Thoracic aorta (tissue), 2 donors: ENCODE results near the gene FCRL1. TPM values are rescaled to one million over a fixed set of nuclear protein-coding genes. Genes with fewer than 3 reads are reported as not detected.

ENCODE experiments used
- ATAC-seq: fragments of 150-250 bp; one replicate; pipeline ENCODE4 v1.8.0; 2017; ENCODE audit warnings: low read depth; ENCODE audit not compliant: insufficient number of reproducible peaks, low FRiP score
- DNase-seq: peaks from one replicate; pipeline ENCODE4 v3.0.0-alpha.2; 2020; ENCODE audit warnings: low spot score
- H3K27ac ChIP-seq, 2 donors: fragments of 200-600 bp; sonication (generic); 1 replicate in 1 of 2; 2 replicates in 1 of 2; pipeline ENCODE4 v1.5.1; 2016; ENCODE audit warnings: mild to moderate bottlenecking in 2 of 2, moderate library complexity in 2 of 2
- H3K27me3 ChIP-seq: fragments of 200-600 bp; sonication (generic); replicated peaks from 2 replicates; pipeline ENCODE4 v1.6.0; 2016; ENCODE audit warnings: mild to moderate bottlenecking; ENCODE audit not compliant: insufficient read depth
- H3K36me3 ChIP-seq: fragments of 200-600 bp; sonication (generic); one replicate; pipeline ENCODE4 v1.5.1; 2016
- H3K4me1 ChIP-seq, 2 donors: fragments of 200-600 bp; sonication (generic); 1 replicate in 1 of 2; 2 replicates in 1 of 2; pipeline versions ENCODE4 v1.5.1 to v1.6.0; 2016; ENCODE audit warnings: low read depth in 2 of 2, mild to moderate bottlenecking in 1 of 2; ENCODE audit not compliant: control insufficient read depth in 1 of 2
- H3K4me3 ChIP-seq: fragments of 200-600 bp; sonication (generic); 2 replicates; pipeline ENCODE4 v1.5.1; 2016; ENCODE audit warnings: mild to moderate bottlenecking
- H3K9me3 ChIP-seq: fragments of 200-600 bp; sonication (generic); 2 replicates; pipeline ENCODE4 v1.5.1; 2016
- CTCF ChIP-seq: fragments of 200-600 bp; sonication (generic); IDR thresholded peaks from one replicate; pipeline ENCODE4 v1.5.1; 2019; ENCODE audit warnings: antibody characterized with exemption
- total RNA-seq, 2 donors: library from RNA; depleted of rRNA; stranded (reverse); fragments of >200 nt; gene quantifications; one replicate each; pipeline versions ENCODE4 v1.1.0 to v1.2.3, GENCODE V29; 2016

FCRL1 gene
- total RNA-seq, 2 donors from 2014 or later: 1.8 TPM; not detected in 1

DNA sequence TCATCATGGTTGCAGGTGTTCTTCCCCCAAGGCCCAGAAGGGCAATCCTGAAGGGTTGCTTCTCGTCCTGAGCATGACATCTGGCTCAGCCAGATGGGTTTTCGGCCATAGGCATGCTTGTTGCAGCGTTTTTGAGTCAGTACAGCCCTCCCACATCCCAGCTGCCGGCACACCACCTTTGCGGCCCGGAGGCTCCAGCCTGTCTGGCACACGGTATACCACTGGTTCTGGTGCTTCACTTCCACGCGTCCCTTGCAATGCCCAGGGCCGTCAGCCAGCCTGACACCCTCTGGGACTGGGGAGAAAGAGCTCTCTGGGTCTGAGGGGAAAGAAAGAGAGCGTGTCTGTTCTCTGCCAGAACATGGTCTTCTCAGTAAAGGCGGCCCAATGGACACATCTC is 14.5 kb upstream of the FCRL1 start:
- Histone ChIP-seq H3K4me1 (no peaks in the 10 kb centered on the region), H3K27me3 (no peaks in the 10 kb centered on the region), H3K9me3 (no peaks in the 10 kb centered on the region), H3K27ac (no peak overlapping the region), H3K4me3 (no peak overlapping the region), H3K36me3 (no peaks in the 10 kb centered on the region)
- no peak for TF ChIP-seq CTCF
- DNase-seq: no peak
- ATAC-seq: no peak

- TF ChIP-seq CTCF: no peak
- ATAC-seq (no peak), DNase-seq (no peak)
- no peaks in the 10 kb centered on the region for H3K4me1 ChIP-seq
- no peaks in the 10 kb centered on the region for H3K36me3 ChIP-seq
- no peak overlapping the region for H3K4me3 ChIP-seq
- no peaks in the 10 kb centered on the region for H3K27me3 ChIP-seq
- no peak overlapping the region for H3K27ac ChIP-seq
- no peaks in the 10 kb centered on the region for H3K9me3 ChIP-seq
Observed at GRCh38 chr1:157833145-157833544, 13.2 kb upstream of the FCRL1 start.

DNA sequence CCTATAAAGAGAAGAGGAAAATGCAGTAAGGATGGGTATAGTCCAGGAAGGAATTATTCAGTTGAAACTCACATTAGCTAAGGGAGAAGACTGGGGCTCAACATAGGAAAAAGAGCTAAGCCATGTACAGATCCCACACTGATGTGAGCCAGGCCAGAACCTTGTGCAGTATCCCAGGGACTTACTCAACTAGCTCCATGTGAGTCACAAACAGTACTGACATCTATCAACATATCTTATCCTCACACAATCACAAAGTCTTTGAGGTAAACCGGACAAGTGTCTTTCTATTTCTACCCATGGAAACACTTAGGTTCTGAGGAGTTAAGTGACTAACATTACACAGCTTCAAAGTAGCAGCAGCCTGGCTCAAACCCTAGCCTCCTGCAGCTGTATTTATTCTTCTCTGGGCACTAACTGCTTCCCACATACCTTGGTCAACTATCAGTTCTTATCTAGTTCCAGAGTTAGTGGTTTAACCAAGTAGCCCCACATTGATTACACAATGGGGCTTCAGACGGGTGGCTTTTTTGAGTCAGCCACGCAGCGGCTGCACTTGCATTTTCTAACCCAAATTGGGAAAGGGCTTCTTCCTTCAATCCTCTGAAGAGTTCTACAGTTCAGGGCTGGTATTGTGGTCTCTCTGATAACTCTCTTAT is 12.2 kb upstream of the FCRL1 start:
- Histone ChIP-seq H3K27ac (no peak overlapping the region), H3K9me3 (no peaks in the 10 kb centered on the region), H3K27me3 (no peaks in the 10 kb centered on the region), H3K4me3 (no peak overlapping the region), H3K4me1 (no peaks in the 10 kb centered on the region), H3K36me3 (no peaks in the 10 kb centered on the region)
- no peak for DNase-seq
- ATAC-seq: no peak
- TF ChIP-seq CTCF: no peak

DNA sequence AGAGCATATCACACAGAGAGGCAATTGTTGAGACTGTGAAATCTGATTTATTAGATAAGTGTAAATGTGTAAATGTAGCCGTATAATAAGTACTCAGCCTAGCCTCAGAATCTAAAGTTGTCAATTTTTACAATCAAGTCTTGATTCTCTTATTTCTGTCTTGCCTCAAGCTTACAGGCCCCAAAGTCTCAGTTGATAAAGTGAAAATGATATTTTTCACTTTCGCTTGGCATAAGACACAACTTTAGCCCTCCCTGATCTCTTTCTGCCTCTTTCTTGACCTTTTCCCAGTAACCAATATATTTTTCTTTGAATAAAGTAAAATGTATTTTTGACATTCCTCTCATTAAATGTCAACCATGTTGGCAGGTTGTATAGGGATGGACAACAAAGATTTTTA is 11.0 kb upstream of the FCRL1 start:
- Histone ChIP-seq H3K4me3 (no peak overlapping the region), H3K9me3 (no peaks in the 10 kb centered on the region), H3K4me1 (no peaks in the 10 kb centered on the region), H3K27ac (no peak overlapping the region), H3K27me3 (no peaks in the 10 kb centered on the region), H3K36me3 (no peaks in the 10 kb centered on the region)
- TF ChIP-seq CTCF: no peak
- ATAC-seq: no peak
- no peak for DNase-seq

DNA sequence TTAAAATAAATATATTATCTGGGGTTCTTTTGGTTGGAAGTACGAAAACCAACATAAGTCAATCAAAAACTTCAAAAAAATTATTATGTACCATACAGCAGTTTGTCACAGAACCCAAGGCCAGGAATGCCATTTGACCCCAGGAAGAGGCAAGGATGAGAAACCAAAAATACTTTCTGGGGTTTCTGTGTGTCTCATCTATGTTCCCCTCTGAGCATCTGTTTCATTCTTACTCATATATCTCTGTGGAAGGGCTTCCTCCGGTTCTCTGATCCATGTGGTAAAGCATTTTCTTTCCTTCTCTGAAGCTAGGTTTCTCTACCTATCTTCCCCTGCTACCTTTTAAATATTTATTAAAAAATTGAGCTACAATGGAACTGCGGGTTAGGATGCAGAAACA is 9.8 kb upstream of the FCRL1 start:
- no peaks in the 10 kb centered on the region for H3K36me3 ChIP-seq
- no peak for DNase-seq
- no peaks in the 10 kb centered on the region for H3K27me3 ChIP-seq
- ATAC-seq: no peak
- H3K27ac ChIP-seq: no peak overlapping the region
- no peak for TF ChIP-seq CTCF
- no peak overlapping the region for H3K4me3 ChIP-seq
- H3K9me3 ChIP-seq: no peaks in the 10 kb centered on the region
- H3K4me1 ChIP-seq: no peaks in the 10 kb centered on the region
